Measurements from ENCODE around the gene SIM2. TPM values are rescaled to one million over a fixed set of nuclear protein-coding genes. Genes with fewer than 3 reads are reported as not detected.

SIM2 gene
- total RNA-seq, 4 donors from 2014 or later = 0.42 TPM; not detected in 3

DNA sequence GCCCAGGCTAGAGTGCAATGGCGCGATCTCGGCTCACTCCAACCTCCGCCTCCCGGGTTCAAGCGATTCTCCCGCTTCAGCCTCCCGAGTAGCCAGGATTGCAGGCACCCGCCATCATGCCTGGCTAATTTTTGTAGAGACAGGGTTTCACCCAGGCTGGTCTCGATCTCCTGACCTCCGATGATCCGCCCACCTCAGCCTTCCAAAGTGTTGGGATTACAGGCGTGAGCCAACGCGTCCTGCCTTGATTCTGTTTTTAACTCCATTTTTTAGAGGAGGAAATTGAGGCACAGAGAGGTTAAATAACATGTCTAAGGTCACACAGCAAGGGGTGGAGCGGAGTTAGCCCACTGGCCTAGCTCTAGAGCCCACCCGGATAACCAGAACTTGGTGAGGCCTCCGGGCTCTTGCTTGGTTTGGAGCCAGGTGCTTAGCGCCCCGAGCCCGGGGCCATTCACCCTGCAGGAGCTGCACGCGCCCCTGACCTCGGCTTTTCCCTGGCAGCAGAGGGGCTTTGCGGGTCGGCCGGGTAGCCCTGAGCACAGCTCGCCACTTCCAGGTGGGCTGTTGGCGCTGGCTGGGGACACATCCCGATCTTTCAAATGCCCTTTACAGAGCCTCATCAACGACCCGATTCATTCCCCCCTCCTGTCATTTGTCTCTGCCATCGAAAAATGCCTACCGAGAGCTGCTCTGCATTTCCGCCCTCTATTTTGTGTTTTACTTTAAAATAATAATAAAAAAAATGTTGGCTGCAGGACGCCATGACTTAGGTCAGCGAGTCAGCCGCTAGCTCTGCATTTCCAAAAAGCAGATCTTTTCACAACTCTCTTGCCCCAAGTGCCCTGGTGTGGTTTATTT is 11.2 kb downstream of the SIM2 start:
- Histone ChIP-seq H3K4me3 (no peak overlapping the region), H3K9me3 (no peaks in the 10 kb centered on the region), H3K27ac (replicated peaks in 1 of 4) (no peak overlapping the region), H3K36me3 (no peaks in the 10 kb centered on the region), H3K4me1 (peaks cover 29 to 58% (median 55%) of the 10 kb centered on the region in 4 donors), H3K27me3 (peaks cover 0 to 100% (median 71%) of the 10 kb centered on the region in 4 donors)
- TF ChIP-seq POLR2A (IDR thresholded peaks at IDR 0.05; ENCODE audit: low read depth) (no peak), POLR2AphosphoS5 (IDR thresholded peaks at IDR 0.05) (no peak), EP300 (IDR thresholded peaks at IDR 0.05) (no peak)
- TF ChIP-seq, protein P1, sequence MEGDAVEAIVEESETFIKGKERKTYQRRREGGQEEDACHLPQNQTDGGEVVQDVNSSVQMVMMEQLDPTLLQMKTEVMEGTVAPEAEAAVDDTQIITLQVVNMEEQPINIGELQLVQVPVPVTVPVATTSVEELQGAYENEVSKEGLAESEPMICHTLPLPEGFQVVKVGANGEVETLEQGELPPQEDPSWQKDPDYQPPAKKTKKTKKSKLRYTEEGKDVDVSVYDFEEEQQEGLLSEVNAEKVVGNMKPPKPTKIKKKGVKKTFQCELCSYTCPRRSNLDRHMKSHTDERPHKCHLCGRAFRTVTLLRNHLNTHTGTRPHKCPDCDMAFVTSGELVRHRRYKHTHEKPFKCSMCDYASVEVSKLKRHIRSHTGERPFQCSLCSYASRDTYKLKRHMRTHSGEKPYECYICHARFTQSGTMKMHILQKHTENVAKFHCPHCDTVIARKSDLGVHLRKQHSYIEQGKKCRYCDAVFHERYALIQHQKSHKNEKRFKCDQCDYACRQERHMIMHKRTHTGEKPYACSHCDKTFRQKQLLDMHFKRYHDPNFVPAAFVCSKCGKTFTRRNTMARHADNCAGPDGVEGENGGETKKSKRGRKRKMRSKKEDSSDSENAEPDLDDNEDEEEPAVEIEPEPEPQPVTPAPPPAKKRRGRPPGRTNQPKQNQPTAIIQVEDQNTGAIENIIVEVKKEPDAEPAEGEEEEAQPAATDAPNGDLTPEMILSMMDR (IDR thresholded peaks at IDR 0.05) = no peak
- no peak for DNase-seq (ENCODE audit: extremely low spot score)
- intact Hi-C loops (cut with DNase I) = no loop called here
- 10% methylated on average over 28 of the region's 38 CpGs for WGBS

DNA sequence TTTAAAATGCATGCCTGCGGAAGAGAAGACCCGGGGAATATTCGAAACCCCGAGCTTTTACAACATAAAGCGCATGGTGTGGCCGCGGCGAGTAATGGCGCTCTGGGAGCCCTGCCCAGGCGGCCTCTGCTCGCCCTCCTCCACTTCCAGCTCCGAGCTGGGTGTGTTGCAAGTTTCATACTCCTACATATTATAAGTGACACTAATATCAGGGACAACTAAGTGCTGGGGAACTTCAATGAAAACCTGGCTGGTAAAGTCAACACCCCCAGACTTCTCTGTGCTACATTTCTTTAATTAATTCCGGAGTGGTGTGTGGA is 11.8 kb downstream of the SIM2 start:
- no peak overlapping the region for H3K4me3 ChIP-seq
- H3K27me3 ChIP-seq = peaks cover 0 to 100% (median 68%) of the 10 kb centered on the region in 4 donors
- H3K36me3 ChIP-seq = no peaks in the 10 kb centered on the region
- no peak for DNase-seq (ENCODE audit: extremely low spot score)
- no peaks in the 10 kb centered on the region for H3K9me3 ChIP-seq
- H3K27ac ChIP-seq (replicated peaks in 1 of 4) = no peak overlapping the region
- H3K4me1 ChIP-seq = peaks cover 26 to 52% (median 49%) of the 10 kb centered on the region in 4 donors
- TF ChIP-seq POLR2AphosphoS5 (IDR thresholded peaks at IDR 0.05) (no peak), POLR2A (IDR thresholded peaks at IDR 0.05; ENCODE audit: low read depth) (no peak), EP300 (IDR thresholded peaks at IDR 0.05) (no peak)
- TF ChIP-seq, protein P1 (IDR thresholded peaks at IDR 0.05) = no peak
- 6% methylated on average over 13 of the region's 13 CpGs for WGBS
- intact Hi-C loops (cut with DNase I) = no loop called here

DNA sequence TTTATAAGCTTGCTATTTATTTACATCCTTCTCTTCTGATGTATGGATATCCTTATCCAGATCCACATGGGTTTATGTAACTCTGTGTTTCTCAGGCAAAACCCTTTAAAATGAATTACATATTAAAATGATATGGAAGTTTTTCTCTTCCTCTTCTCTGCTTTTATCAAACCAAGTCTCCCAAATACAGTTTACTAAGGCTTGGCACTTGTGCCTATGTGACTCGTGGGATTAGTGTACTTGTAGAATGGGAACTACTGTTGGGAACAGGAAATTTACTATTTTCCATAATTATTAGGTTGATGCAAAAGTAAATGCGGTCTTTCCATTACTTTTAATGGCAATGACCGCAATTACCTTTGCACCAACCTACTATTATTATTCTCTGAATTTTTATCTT is 14.8 kb downstream of the SIM2 start:
- Histone ChIP-seq H3K36me3 (no peaks in the 10 kb centered on the region), H3K4me1 (peaks cover 10 to 21% (median 20%) of the 10 kb centered on the region in 4 donors), H3K27ac (replicated peaks in 1 of 4) (no peak overlapping the region), H3K9me3 (no peaks in the 10 kb centered on the region), H3K4me3 (no peak overlapping the region), H3K27me3 (peaks cover 0 to 100% (median 43%) of the 10 kb centered on the region in 4 donors)
- intact Hi-C loops (cut with DNase I) = no loop called here
- TF ChIP-seq EP300 (IDR thresholded peaks at IDR 0.05) (no peak), POLR2A (IDR thresholded peaks at IDR 0.05; ENCODE audit: low read depth) (no peak)
- TF ChIP-seq, protein P1 (IDR thresholded peaks at IDR 0.05) = no peak
- WGBS = 70% methylated on average over 3 of the region's 3 CpGs
- no peak for DNase-seq (ENCODE audit: extremely low spot score)

DNA sequence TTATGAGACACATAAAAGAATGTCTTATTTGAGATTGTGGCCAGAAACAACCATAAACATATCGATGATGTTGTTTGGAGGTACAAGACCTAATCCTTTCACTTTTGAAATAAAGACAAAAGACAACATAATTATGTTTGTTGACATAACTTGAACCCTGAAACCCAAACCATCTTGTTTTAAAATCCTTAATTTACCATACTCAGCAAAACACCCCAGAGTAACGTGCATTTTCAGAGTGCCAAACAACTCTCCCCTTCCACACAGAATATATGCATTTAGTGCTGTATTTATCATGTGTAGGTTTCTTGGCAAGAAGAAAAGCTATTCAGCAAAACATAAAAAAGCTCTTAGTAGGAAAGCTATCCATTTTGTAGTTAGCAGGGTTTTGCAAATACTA is 17.5 kb downstream of the SIM2 start:
- no peak for TF ChIP-seq EP300 (IDR thresholded peaks at IDR 0.05)
- TF ChIP-seq POLR2A (IDR thresholded peaks at IDR 0.05; ENCODE audit: low read depth) = no peak
- TF ChIP-seq, protein P1 (IDR thresholded peaks at IDR 0.05) = no peak
- no peak for TF ChIP-seq POLR2AphosphoS5 (IDR thresholded peaks at IDR 0.05)
- Histone ChIP-seq H3K4me3 (no peak overlapping the region), H3K27ac (replicated peaks in 1 of 4) (no peak overlapping the region), H3K27me3 (peaks cover 0 to 93% (median 18%) of the 10 kb centered on the region in 4 donors), H3K36me3 (no peaks in the 10 kb centered on the region), H3K4me1 (no peaks in the 10 kb centered on the region), H3K9me3 (no peaks in the 10 kb centered on the region)
- no peak for DNase-seq (ENCODE audit: extremely low spot score)
- WGBS = 58% methylated on average over 2 of the region's 2 CpGs
- intact Hi-C loops (cut with DNase I) = no loop called here
